ENCODE measurements around the gene PIN1. TPM values are rescaled to one million over a fixed set of nuclear protein-coding genes. Genes with fewer than 3 reads are reported as not detected.
A peak's percentile ranks its signal among the peaks of the same experiment; 100 is the strongest.

PIN1 gene
- total and polyA plus RNA-seq, 2 of the 13 experiments (the other 11 are each of a cell fraction or from before 2014, with no cell fraction given) = 31.9 to 72.0 TPM

DNA sequence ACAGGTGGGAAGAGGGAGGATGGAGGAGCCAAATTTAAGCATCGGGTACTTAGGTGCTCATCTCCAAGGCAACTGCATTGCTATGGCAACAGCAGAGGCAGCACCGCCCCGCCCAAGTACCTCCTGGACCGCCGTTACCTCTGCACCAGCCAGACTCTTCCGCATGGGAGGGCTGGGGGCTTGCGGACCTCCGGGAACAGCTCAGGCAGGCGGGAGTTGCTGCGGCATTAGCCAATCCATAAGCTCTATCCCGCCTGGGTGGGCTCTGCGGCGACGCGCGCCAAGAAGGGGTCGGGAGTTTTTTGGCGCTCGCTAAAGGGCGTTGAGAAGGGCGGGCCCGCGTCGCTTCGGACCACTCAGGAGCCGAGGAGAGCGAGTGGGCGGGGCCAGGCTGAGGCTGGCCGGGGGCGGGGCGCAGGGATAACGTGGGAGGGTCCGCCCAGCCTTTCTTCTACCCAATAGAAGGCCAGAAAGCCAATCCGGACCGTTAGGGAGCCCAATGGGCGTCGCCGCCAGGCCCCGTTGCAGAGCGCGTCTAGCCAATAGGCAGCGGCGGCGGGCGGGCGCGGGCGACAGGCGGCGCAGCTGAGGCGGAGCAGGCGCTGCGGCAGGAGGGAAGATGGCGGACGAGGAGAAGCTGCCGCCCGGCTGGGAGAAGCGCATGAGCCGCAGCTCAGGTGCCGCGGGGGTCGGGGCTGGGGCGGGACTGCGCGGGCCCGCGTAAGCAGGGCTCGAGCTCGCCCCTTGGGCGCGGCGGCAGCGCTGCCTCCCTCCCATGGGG is at the start of gene PIN1 (continued):
- TF ChIP-seq JDP2 (CRISPR knock-in tag; IDR thresholded peaks at IDR 0.05; ENCODE audit: borderline replicate concordance) (no peak), ZNF570 (CRISPR knock-in tag; IDR thresholded peaks at IDR 0.05; ENCODE audit: borderline replicate concordance) (no peak), RBFOX2 (IDR thresholded peaks at IDR 0.05; ENCODE audit: low read depth, low read length) (peak; percentile 85), SAP130 (CRISPR knock-in tag; IDR thresholded peaks at IDR 0.05; ENCODE audit: low read depth) (peak; percentile 84), FOXO1 (CRISPR knock-in tag; IDR thresholded peaks at IDR 0.05) (no peak), ZNF484 (CRISPR knock-in tag; IDR thresholded peaks at IDR 0.05; ENCODE audit: borderline replicate concordance, low read depth) (no peak), SMARCE1 (IDR thresholded peaks at IDR 0.05; ENCODE audit: borderline replicate concordance) (no peak), ZNF652 (CRISPR knock-in tag; IDR thresholded peaks at IDR 0.05; ENCODE audit: borderline replicate concordance, low read depth) (no peak), ZSCAN22 (CRISPR knock-in tag; IDR thresholded peaks at IDR 0.05) (no peak), ZFP41 (CRISPR knock-in tag; IDR thresholded peaks at IDR 0.05; ENCODE audit: borderline replicate concordance) (no peak), MEIS1 (CRISPR knock-in tag; IDR thresholded peaks at IDR 0.05; ENCODE audit: borderline replicate concordance) (0 out of 2 replicates have a peak, but pooled peaks have one; percentile 54), ATAD3A (CRISPR knock-in tag; IDR thresholded peaks at IDR 0.05) (no peak), HDAC1 (CRISPR knock-in tag; IDR thresholded peaks at IDR 0.05) (peak; percentile 61), ZFP36L1 (CRISPR knock-in tag; IDR thresholded peaks at IDR 0.05) (0 out of 2 replicates have a peak, but pooled peaks have one; percentile 35), ZNF138 (CRISPR knock-in tag; IDR thresholded peaks at IDR 0.05; ENCODE audit: low read depth) (no peak)
- TF ChIP-seq, protein P1, sequence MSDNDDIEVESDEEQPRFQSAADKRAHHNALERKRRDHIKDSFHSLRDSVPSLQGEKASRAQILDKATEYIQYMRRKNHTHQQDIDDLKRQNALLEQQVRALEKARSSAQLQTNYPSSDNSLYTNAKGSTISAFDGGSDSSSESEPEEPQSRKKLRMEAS (IDR thresholded peaks at IDR 0.05) = peak; percentile 5; the same call in 1 of the 2 replicates
- TF ChIP-seq, protein P2, sequence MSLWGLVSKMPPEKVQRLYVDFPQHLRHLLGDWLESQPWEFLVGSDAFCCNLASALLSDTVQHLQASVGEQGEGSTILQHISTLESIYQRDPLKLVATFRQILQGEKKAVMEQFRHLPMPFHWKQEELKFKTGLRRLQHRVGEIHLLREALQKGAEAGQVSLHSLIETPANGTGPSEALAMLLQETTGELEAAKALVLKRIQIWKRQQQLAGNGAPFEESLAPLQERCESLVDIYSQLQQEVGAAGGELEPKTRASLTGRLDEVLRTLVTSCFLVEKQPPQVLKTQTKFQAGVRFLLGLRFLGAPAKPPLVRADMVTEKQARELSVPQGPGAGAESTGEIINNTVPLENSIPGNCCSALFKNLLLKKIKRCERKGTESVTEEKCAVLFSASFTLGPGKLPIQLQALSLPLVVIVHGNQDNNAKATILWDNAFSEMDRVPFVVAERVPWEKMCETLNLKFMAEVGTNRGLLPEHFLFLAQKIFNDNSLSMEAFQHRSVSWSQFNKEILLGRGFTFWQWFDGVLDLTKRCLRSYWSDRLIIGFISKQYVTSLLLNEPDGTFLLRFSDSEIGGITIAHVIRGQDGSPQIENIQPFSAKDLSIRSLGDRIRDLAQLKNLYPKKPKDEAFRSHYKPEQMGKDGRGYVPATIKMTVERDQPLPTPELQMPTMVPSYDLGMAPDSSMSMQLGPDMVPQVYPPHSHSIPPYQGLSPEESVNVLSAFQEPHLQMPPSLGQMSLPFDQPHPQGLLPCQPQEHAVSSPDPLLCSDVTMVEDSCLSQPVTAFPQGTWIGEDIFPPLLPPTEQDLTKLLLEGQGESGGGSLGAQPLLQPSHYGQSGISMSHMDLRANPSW (CRISPR knock-in tag; IDR thresholded peaks at IDR 0.05; ENCODE audit: borderline replicate concordance) = no peak
- TF ChIP-seq, protein P3, sequence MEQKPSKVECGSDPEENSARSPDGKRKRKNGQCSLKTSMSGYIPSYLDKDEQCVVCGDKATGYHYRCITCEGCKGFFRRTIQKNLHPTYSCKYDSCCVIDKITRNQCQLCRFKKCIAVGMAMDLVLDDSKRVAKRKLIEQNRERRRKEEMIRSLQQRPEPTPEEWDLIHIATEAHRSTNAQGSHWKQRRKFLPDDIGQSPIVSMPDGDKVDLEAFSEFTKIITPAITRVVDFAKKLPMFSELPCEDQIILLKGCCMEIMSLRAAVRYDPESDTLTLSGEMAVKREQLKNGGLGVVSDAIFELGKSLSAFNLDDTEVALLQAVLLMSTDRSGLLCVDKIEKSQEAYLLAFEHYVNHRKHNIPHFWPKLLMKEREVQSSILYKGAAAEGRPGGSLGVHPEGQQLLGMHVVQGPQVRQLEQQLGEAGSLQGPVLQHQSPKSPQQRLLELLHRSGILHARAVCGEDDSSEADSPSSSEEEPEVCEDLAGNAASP (CRISPR knock-in tag; IDR thresholded peaks at IDR 0.05; ENCODE audit: borderline replicate concordance) = no peak
- TF ChIP-seq, protein P4, sequence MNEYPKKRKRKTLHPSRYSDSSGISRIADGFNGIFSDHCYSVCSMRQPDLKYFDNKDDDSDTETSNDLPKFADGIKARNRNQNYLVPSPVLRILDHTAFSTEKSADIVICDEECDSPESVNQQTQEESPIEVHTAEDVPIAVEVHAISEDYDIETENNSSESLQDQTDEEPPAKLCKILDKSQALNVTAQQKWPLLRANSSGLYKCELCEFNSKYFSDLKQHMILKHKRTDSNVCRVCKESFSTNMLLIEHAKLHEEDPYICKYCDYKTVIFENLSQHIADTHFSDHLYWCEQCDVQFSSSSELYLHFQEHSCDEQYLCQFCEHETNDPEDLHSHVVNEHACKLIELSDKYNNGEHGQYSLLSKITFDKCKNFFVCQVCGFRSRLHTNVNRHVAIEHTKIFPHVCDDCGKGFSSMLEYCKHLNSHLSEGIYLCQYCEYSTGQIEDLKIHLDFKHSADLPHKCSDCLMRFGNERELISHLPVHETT (CRISPR knock-in tag; conservative IDR thresholded peaks at IDR 0.05) = no peak
- TF ChIP-seq, protein P5, sequence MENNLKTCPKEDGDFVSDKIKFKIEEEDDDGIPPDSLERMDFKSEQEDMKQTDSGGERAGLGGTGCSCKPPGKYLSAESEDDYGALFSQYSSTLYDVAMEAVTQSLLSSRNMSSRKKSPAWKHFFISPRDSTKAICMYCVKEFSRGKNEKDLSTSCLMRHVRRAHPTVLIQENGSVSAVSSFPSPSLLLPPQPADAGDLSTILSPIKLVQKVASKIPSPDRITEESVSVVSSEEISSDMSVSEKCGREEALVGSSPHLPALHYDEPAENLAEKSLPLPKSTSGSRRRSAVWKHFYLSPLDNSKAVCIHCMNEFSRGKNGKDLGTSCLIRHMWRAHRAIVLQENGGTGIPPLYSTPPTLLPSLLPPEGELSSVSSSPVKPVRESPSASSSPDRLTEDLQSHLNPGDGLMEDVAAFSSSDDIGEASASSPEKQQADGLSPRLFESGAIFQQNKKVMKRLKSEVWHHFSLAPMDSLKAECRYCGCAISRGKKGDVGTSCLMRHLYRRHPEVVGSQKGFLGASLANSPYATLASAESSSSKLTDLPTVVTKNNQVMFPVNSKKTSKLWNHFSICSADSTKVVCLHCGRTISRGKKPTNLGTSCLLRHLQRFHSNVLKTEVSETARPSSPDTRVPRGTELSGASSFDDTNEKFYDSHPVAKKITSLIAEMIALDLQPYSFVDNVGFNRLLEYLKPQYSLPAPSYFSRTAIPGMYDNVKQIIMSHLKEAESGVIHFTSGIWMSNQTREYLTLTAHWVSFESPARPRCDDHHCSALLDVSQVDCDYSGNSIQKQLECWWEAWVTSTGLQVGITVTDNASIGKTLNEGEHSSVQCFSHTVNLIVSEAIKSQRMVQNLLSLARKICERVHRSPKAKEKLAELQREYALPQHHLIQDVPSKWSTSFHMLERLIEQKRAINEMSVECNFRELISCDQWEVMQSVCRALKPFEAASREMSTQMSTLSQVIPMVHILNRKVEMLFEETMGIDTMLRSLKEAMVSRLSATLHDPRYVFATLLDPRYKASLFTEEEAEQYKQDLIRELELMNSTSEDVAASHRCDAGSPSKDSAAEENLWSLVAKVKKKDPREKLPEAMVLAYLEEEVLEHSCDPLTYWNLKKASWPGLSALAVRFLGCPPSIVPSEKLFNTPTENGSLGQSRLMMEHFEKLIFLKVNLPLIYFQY (CRISPR knock-in tag; IDR thresholded peaks at IDR 0.05; ENCODE audit: borderline replicate concordance) = no peak
